Activated CD4-positive, alpha-beta T cell treated with anti-CD3 and anti-CD28 coated beads, Interleukin-2, amount 50 U/mL, for 48 hours (primary cell): Measurements from ENCODE around the gene PNMA5.
"Not testable (repeated sequence)": the region's sequence is repeated elsewhere in the genome, so short reads cannot be mapped to it uniquely, and the experiment has no call there.

Experiments used
- DNase-seq, 2 experiments: peaks; one replicate each; pipeline ENCODE4 v3.0.0-alpha.2; 2020

Gene PNMA5

GRCh38 chrX:152993933-152994332 lies at the start of gene PNMA5:
TSS of gene PNMA5 (minus strand) at chrX:152994116. CDS start at chrX:152991598, 2,518 bp downstream.
- no peak for DNase-seq

GRCh38 chrX:153032397-153033118 lies 38.6 kb upstream of the PNMA5 start:
- peak; percentile 75 to 79 for DNase-seq

- DNase-seq: no peak
Measured at GRCh38 chrX:153030801-153031200, 36.9 kb upstream of the PNMA5 start.

GRCh38 chrX:153029875-153030274 lies 36.0 kb upstream of the PNMA5 start:
- DNase-seq: no peak

GRCh38 chrX:153029162-153029561 lies 35.2 kb upstream of the PNMA5 start:
- no peak for DNase-seq

- DNase-seq: not testable (repeated sequence)
Measured at GRCh38 chrX:153028487-153028886, 34.6 kb upstream of the PNMA5 start.

GRCh38 chrX:153026501-153026900 lies 32.6 kb upstream of the PNMA5 start:
- DNase-seq: not testable (repeated sequence)

- DNase-seq: no peak
Measured at GRCh38 chrX:153019166-153019565, 25.2 kb upstream of the PNMA5 start.

- DNase-seq: not testable (repeated sequence)
Measured at GRCh38 chrX:153017174-153017573, 23.3 kb upstream of the PNMA5 start.

- DNase-seq: no peak
Measured at GRCh38 chrX:153004780-153005179, 10.9 kb upstream of the PNMA5 start.

- DNase-seq: no peak
Measured at GRCh38 chrX:153003981-153004380, 10.1 kb upstream of the PNMA5 start.

GRCh38 chrX:153002182-153002581 lies 8.3 kb upstream of the PNMA5 start:
- not testable (repeated sequence) for DNase-seq

- DNase-seq: no peak
Measured at GRCh38 chrX:152997337-152997736, 3.4 kb upstream of the PNMA5 start.

GRCh38 chrX:152992115-152992514 lies 1.8 kb downstream of the PNMA5 start:
- DNase-seq: no peak

GRCh38 chrX:152991123-152991522 lies 2.8 kb downstream of the PNMA5 start:
- no peak for DNase-seq

- no peak for DNase-seq
Measured at GRCh38 chrX:152989292-152989658, 4.6 kb downstream of the PNMA5 start.

- no peak for DNase-seq
Measured at GRCh38 chrX:152988536-152989291, 5.2 kb downstream of the PNMA5 start.

- no peak for DNase-seq
Measured at GRCh38 chrX:152987801-152988200, 6.1 kb downstream of the PNMA5 start.

GRCh38 chrX:152987156-152987555 lies 6.8 kb downstream of the PNMA5 start:
- not testable (repeated sequence) for DNase-seq

GRCh38 chrX:152985383-152985782 lies 8.5 kb downstream of the PNMA5 start:
- not testable (repeated sequence) for DNase-seq

GRCh38 chrX:152968193-152968592 lies 25.7 kb downstream of the PNMA5 start:
- DNase-seq: no peak

GRCh38 chrX:152960115-152960514 lies 33.8 kb downstream of the PNMA5 start:
- no peak for DNase-seq

GRCh38 chrX:152959626-152960025 lies 34.3 kb downstream of the PNMA5 start:
- no peak for DNase-seq
